CD4-positive, alpha-beta T cell (primary cell): Measurements from ENCODE around the gene CITED2. TPM values are rescaled to one million over a fixed set of nuclear protein-coding genes. Genes with fewer than 3 reads are reported as not detected.

Experiments used
- ATAC-seq: fragments of 200-7000 bp; cut with Tn5 transposase; one replicate; pipeline ENCODE4 v1.10.0; 2022; ENCODE audit warnings: mild to moderate bottlenecking; ENCODE audit not compliant: poor library complexity
- CTCF ChIA-PET: fragments of 350-600 bp; sonication (Branson Sonifier 250); formaldehyde crosslinking; loops from one replicate; lab custom pipeline; 2021; ENCODE audit warnings: antibody characterized with exemption, inconsistent platforms; lab: Charles Lee
- POLR2A ChIA-PET: fragments of 350-600 bp; sonication (Branson Sonifier 250); formaldehyde crosslinking; loops from one replicate; lab custom pipeline; 2021; ENCODE audit warnings: antibody characterized with exemption, inconsistent platforms; lab: Charles Lee
- DNase-seq, 14 experiments: peaks; one replicate each; pipeline ENCODE4 v3.0.0-alpha.2; 2013 to 2020; ENCODE audit warnings: mixed read lengths in 2 of 14
- H3K27ac ChIP-seq, 2 donors: one replicate each; pipeline versions ENCODE4 v1.5.1 to v1.7.0; 2013; ENCODE audit warnings: low read length in 2 of 2, low read depth in 1 of 2, mild to moderate bottlenecking in 1 of 2
- H3K27me3 ChIP-seq, 2 experiments: 1 replicate in 1 of 2; 2 replicates in 1 of 2; pipeline versions ENCODE4 v1.6.1 to v1.7.0; 2013; ENCODE audit warnings: low read length in 2 of 2, control low read depth in 1 of 2, mild to moderate bottlenecking in 1 of 2, moderate library complexity in 1 of 2; ENCODE audit not compliant: insufficient read depth in 2 of 2, control insufficient read depth in 1 of 2
- H3K36me3 ChIP-seq: one replicate; pipeline ENCODE4 v1.6.1; 2013; ENCODE audit warnings: low read length, control low read depth; ENCODE audit not compliant: insufficient read depth
- H3K4me1 ChIP-seq: one replicate; pipeline ENCODE4 v1.6.1; 2013; ENCODE audit warnings: low read length, control low read depth; ENCODE audit not compliant: insufficient read depth
- H3K4me3 ChIP-seq: one replicate; pipeline ENCODE4 v1.5.1; 2013; ENCODE audit warnings: mild to moderate bottlenecking, low read length, moderate library complexity
- H3K9me3 ChIP-seq, 2 experiments: 1 replicate in 1 of 2; 2 replicates in 1 of 2; pipeline versions ENCODE4 v1.6.1 to v1.7.0; 2013; ENCODE audit warnings: low read length in 2 of 2, mild to moderate bottlenecking in 2 of 2, control low read depth in 1 of 2, moderate library complexity in 1 of 2; ENCODE audit not compliant: control insufficient read depth in 1 of 2, insufficient read depth in 1 of 2
- H3K27ac Mint-ChIP-seq: one replicate; pipeline ENCODE4 v1.8.0; 2020; ENCODE audit warnings: mixed read lengths
- H3K27me3 Mint-ChIP-seq: one replicate; pipeline ENCODE4 v1.8.0; 2021; ENCODE audit warnings: mixed read lengths
- H3K36me3 Mint-ChIP-seq: one replicate; pipeline ENCODE4 v1.8.0; 2021; ENCODE audit warnings: low read depth, mixed read lengths
- H3K4me1 Mint-ChIP-seq: one replicate; pipeline ENCODE4 v1.8.0; 2021; ENCODE audit warnings: low read depth, mixed read lengths
- H3K4me3 Mint-ChIP-seq: one replicate; pipeline ENCODE4 v1.8.0; 2020; ENCODE audit warnings: mild to moderate bottlenecking, mixed read lengths
- H3K9me3 Mint-ChIP-seq: one replicate; pipeline ENCODE4 v1.8.0; 2020; ENCODE audit warnings: mixed read lengths
- intact Hi-C, 2 experiments: fragments of 100-400 bp; cut with DNase I in 1 of 2; cut with micrococcal nuclease in 1 of 2; formaldehyde crosslinking; loops; one replicate each; pipeline versions ENCODE4 v1.15.1 to v1.9.0; 2023 to 2025; cut with DNase I, micrococcal nuclease
- total RNA-seq, 174 experiments: library from RNA in 2 of 174; stranded (reverse) in 2 of 174; gene quantifications; one replicate each; pipeline ENCODE4 v1.2.3 and lab custom pipeline; 2021 to 2026
- TF ChIP-seq, protein P1 (sequence below): fragments of 200-600 bp; IDR thresholded peaks from one replicate; pipeline ENCODE4 v1.8.0; 2022; ENCODE audit warnings: antibody characterized with exemption, mild to moderate bottlenecking

Gene CITED2
- total RNA-seq, 2 experiments from 2014 or later, result 181 to 185 TPM

DNA sequence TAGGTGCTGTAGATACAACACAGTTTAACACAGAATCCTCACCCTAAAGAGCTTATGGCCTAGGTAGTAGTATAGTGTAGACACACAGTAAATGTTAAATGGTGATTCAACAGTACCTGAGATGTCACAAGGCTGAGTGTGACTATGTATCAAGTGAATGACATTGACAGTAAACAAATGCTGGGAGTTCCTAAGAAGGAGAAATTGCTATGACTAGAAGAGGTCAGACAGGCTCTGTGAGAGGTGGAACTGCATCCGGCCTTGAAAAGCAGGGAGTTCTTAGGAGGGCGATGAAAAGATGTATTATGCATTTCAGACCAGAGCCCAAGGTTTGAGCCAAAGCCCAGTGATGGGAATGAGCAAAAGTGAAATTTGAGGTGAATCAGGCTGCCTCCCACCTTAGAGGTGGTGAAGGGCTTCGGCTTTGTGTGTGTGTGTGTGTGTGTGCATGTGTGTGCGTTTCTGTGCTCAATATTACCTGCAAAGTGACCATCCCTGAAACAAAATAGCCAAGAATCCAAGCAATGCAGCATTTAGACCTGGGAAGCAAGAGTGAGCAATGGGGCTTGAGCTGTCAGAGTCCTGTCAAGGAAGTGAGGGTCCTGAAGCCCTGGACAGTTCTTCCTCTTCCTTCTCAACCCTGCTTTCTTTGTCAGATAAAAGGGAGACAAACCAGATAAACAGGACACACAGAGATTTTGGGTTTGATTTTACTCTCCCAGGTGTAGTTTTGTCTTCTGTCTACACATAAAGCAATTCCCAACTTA, 32.3 kb upstream of the CITED2 start:
- no peaks in the 10 kb centered on the region for H3K9me3 ChIP-seq
- no peak overlapping the region for H3K27ac ChIP-seq
- Mint-ChIP-seq H3K9me3 (no peaks in the 10 kb centered on the region), H3K4me3 (no peak overlapping the region), H3K27me3 (no peaks in the 10 kb centered on the region), H3K27ac (no peak overlapping the region), H3K4me1 (no peaks in the 10 kb centered on the region), H3K36me3 (no peaks in the 10 kb centered on the region)
- POLR2A ChIA-PET, result interaction anchor here (1.3 kb wide), 1 partner anchor 31 kb away, joined by 3 read pairs; no protein-coding TSS in a partner anchor
- ATAC-seq, result no peak
- no peak overlapping the region for H3K4me3 ChIP-seq
- TF ChIP-seq, protein P1, sequence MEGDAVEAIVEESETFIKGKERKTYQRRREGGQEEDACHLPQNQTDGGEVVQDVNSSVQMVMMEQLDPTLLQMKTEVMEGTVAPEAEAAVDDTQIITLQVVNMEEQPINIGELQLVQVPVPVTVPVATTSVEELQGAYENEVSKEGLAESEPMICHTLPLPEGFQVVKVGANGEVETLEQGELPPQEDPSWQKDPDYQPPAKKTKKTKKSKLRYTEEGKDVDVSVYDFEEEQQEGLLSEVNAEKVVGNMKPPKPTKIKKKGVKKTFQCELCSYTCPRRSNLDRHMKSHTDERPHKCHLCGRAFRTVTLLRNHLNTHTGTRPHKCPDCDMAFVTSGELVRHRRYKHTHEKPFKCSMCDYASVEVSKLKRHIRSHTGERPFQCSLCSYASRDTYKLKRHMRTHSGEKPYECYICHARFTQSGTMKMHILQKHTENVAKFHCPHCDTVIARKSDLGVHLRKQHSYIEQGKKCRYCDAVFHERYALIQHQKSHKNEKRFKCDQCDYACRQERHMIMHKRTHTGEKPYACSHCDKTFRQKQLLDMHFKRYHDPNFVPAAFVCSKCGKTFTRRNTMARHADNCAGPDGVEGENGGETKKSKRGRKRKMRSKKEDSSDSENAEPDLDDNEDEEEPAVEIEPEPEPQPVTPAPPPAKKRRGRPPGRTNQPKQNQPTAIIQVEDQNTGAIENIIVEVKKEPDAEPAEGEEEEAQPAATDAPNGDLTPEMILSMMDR, result no peak
- CTCF ChIA-PET, result no interaction called here
- no peaks in the 10 kb centered on the region for H3K36me3 ChIP-seq
- H3K4me1 ChIP-seq, result no peaks in the 10 kb centered on the region
- intact Hi-C loops, result no loop called here
- H3K27me3 ChIP-seq, result no peaks in the 10 kb centered on the region
- no peak for DNase-seq

DNA sequence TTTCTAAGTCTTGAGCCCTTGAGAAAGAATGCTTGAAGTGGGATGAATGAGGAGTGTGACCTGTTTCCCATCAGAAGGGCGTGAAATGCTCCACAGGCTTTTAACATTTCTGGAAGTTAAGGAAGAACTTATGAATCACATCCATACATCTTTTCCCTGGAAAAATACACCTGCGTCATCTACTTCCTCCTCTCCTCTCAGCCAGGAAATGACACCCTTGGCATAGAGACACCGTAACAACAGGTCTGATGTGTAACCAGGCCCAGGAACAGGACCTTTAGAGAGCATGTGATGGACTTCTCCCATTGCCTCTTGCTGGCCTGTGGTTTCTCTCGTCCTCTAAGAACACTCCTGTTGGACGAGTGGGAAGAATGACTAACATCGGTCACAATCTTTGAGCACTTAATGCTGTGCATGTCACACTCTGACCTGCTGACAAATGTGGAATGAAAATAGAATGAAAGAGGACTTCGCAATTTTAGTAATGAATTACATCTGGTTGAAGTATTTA, 28.5 kb upstream of the CITED2 start:
- H3K9me3 Mint-ChIP-seq, result no peaks in the 10 kb centered on the region
- no peaks in the 10 kb centered on the region for H3K4me1 Mint-ChIP-seq
- Histone ChIP-seq H3K36me3 (no peaks in the 10 kb centered on the region), H3K4me1 (no peaks in the 10 kb centered on the region), H3K27me3 (no peaks in the 10 kb centered on the region), H3K9me3 (no peaks in the 10 kb centered on the region), H3K4me3 (no peak overlapping the region), H3K27ac (no peak overlapping the region)
- ChIA-PET CTCF (no interaction called here), POLR2A (no interaction called here)
- no peak overlapping the region for H3K4me3 Mint-ChIP-seq
- TF ChIP-seq, protein P1, result no peak
- no peaks in the 10 kb centered on the region for H3K27me3 Mint-ChIP-seq
- DNase-seq, result no peak
- ATAC-seq, result no peak
- no peak overlapping the region for H3K27ac Mint-ChIP-seq
- H3K36me3 Mint-ChIP-seq, result no peaks in the 10 kb centered on the region
- intact Hi-C loops, result no loop called here

DNA sequence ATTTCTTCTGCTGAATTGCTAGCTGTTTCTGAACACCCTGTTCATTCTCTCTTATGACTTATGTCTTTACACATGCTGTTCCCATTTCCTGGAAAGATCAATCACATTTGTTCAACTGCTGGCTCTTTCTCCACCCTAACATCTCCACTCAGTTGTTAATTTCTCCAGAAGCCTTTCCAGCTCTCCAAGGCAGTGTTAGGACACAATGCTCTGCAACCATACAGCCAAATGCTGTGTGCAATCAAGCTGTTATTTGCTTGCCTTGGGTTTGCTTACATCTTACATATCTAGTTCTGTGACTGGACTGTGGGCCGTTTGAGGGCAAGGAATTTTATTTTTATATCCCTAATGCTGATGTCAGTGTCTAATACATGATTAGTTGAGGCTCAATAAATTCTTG, 24.2 kb upstream of the CITED2 start:
- POLR2A ChIA-PET, result interaction anchor here (0.6 kb wide), 1 partner anchor 948 kb away, joined by 3 read pairs; no protein-coding TSS in a partner anchor
- H3K27me3 Mint-ChIP-seq, result no peaks in the 10 kb centered on the region
- no peak overlapping the region for H3K27ac Mint-ChIP-seq
- Histone ChIP-seq H3K27ac (no peak overlapping the region), H3K27me3 (no peaks in the 10 kb centered on the region), H3K36me3 (no peaks in the 10 kb centered on the region), H3K4me3 (no peak overlapping the region), H3K4me1 (no peaks in the 10 kb centered on the region), H3K9me3 (no peaks in the 10 kb centered on the region)
- no peak overlapping the region for H3K4me3 Mint-ChIP-seq
- DNase-seq (no peak), ATAC-seq (no peak)
- TF ChIP-seq, protein P1, result no peak
- no peaks in the 10 kb centered on the region for H3K36me3 Mint-ChIP-seq
- intact Hi-C loops, result no loop called here
- CTCF ChIA-PET, result interaction anchor here (2.0 kb wide), 1 partner anchor 15 kb away, joined by 5 read pairs; no protein-coding TSS in a partner anchor
- no peaks in the 10 kb centered on the region for H3K4me1 Mint-ChIP-seq
- H3K9me3 Mint-ChIP-seq, result no peaks in the 10 kb centered on the region
